ENCODE measurements around the gene NKRF. TPM values are rescaled to one million over a fixed set of nuclear protein-coding genes. Genes with fewer than 3 reads are reported as not detected.

NKRF gene
- total and polyA plus RNA-seq, 2 of the 8 experiments (the other 6 are each of a cell fraction or from before 2014, with no cell fraction given) = 3.8 to 11.4 TPM

GRCh38 chrX:119624417-119624816 lies 18.2 kb upstream of the NKRF start (continued):
- no peak for TF ChIP-seq HDAC2 (IDR thresholded peaks at IDR 0.05; ENCODE audit: borderline replicate concordance in 1 of 2, low read depth in 2 of 2, low read length in 2 of 2)

All from H1 (cell line).